GM18873 (cell line): ENCODE measurements around the gene GPAM.
A peak's percentile ranks its signal among the peaks of the same experiment; 100 is the strongest.
"Not testable (repeated sequence)": the region's sequence is repeated elsewhere in the genome, so short reads cannot be mapped to it uniquely, and the experiment has no call there.

Experiments used
- ATAC-seq: cut with Tn5 transposase; IDR thresholded peaks from one replicate; pipeline ENCODE4 v1.9.1; 2021; ENCODE audit warnings: mild to moderate bottlenecking, moderate library complexity, moderate number of reproducible peaks; ENCODE audit not compliant: unreplicated experiment, low FRiP score

GPAM gene

GRCh38 chr10:112140110-112140970 is 43.2 kb downstream of the GPAM start:
- ATAC-seq = peak; percentile 97

GRCh38 chr10:112139176-112139575 is 44.4 kb downstream of the GPAM start:
- no peak for ATAC-seq

- no peak for ATAC-seq
Measured at GRCh38 chr10:112137154-112137987, 46.2 kb downstream of the GPAM start.

- ATAC-seq = no peak
Measured at GRCh38 chr10:112136486-112137153, 46.9 kb downstream of the GPAM start.

- ATAC-seq = no peak
Measured at GRCh38 chr10:112135604-112136003, 48.0 kb downstream of the GPAM start.

GRCh38 chr10:112132435-112132834 is 51.1 kb downstream of the GPAM start:
- no peak for ATAC-seq

- ATAC-seq = no peak
Measured at GRCh38 chr10:112131996-112132395, 51.6 kb downstream of the GPAM start.

- ATAC-seq = no peak
Measured at GRCh38 chr10:112131346-112131745, 52.2 kb downstream of the GPAM start.

GRCh38 chr10:112126901-112127300 is 56.7 kb downstream of the GPAM start:
- ATAC-seq = no peak

- ATAC-seq = no peak
Measured at GRCh38 chr10:112126172-112126571, 57.4 kb downstream of the GPAM start.

- ATAC-seq = no peak
Measured at GRCh38 chr10:112124866-112125265, 58.7 kb downstream of the GPAM start.

GRCh38 chr10:112122827-112123226 is 60.7 kb downstream of the GPAM start:
- ATAC-seq = no peak

- ATAC-seq = no peak
Measured at GRCh38 chr10:112120491-112120890, 63.1 kb downstream of the GPAM start.

- no peak for ATAC-seq
Measured at GRCh38 chr10:112115781-112116385, 67.7 kb downstream of the GPAM start.

GRCh38 chr10:112109779-112110178 is 73.8 kb downstream of the GPAM start:
- not testable (repeated sequence) for ATAC-seq
